ENCODE measurements around the gene AARS2. TPM values are rescaled to one million over a fixed set of nuclear protein-coding genes. Genes with fewer than 3 reads are reported as not detected.

The AARS2 gene
- total and polyA plus RNA-seq, 9 of the 15 experiments (the other 6 are each of a cell fraction or from before 2014, with no cell fraction given), result 0.97 to 34.0 (median 18.3) TPM

GRCh38 chr6:44338228-44339122 is 25.3 kb upstream of the AARS2 start (continued):
- peak; percentile 89 for TF ChIP-seq REST (IDR thresholded peaks at IDR 0.05; ENCODE audit: borderline replicate concordance)
- no peak for TF ChIP-seq REST (CRISPR knock-in tag; IDR thresholded peaks at IDR 0.05; ENCODE audit: low read depth)
- TF ChIP-seq FOXJ2 (tag; IDR thresholded peaks at IDR 0.05), result no peak
- TF ChIP-seq SMARCE1 (IDR thresholded peaks at IDR 0.05), result no peak
- TF ChIP-seq FOXM1 (IDR thresholded peaks at IDR 0.05; ENCODE audit: low read depth), result no peak
- 0 out of 2 replicates have a peak, but pooled peaks have one; percentile 36 for TF ChIP-seq FOXM1 (CRISPR knock-in tag; IDR thresholded peaks at IDR 0.05; ENCODE audit: low read depth)
- TF ChIP-seq MAFG (tag; conservative IDR thresholded peaks at IDR 0.05), result no peak
- TF ChIP-seq TOE1 (IDR thresholded peaks at IDR 0.05; ENCODE audit: borderline replicate concordance), result no peak
- TF ChIP-seq TOE1 (CRISPR knock-in tag; IDR thresholded peaks at IDR 0.05; ENCODE audit: borderline replicate concordance, low read depth), result no peak
- TF ChIP-seq CREM (IDR thresholded peaks at IDR 0.05; ENCODE audit: low read depth), result peak; percentile 60
